OCI-LY1 (cell line): ENCODE results near the gene BTBD9.

Source experiments
- H2AFZ ChIP-seq: fragments of 200-600 bp; sonication (generic), shearing (Covaris generic); 2 replicates; pipeline ENCODE4 v1.6.0; 2014; ENCODE audit warnings: antibody characterized with exemption, mild to moderate bottlenecking, low read length
- H3F3A ChIP-seq: fragments of 200-600 bp; sonication (generic), shearing (Covaris generic); 2 replicates; pipeline ENCODE4 v1.6.0; 2014; ENCODE audit warnings: mild to moderate bottlenecking, antibody characterized with exemption, low read length, moderate library complexity; ENCODE audit not compliant: insufficient read depth
- H3K27ac ChIP-seq: fragments of 200-600 bp; sonication (generic); 2 replicates; pipeline ENCODE4 v1.5.1; 2014; ENCODE audit warnings: low read length, mixed run types, mild to moderate bottlenecking, low read depth; ENCODE audit not compliant: poor library complexity, severe bottlenecking
- H3K27me3 ChIP-seq: fragments of 200-600 bp; sonication (generic); 2 replicates; pipeline ENCODE4 v1.6.0; 2014; ENCODE audit warnings: antibody characterized with exemption, mild to moderate bottlenecking, low read length, moderate library complexity; ENCODE audit not compliant: insufficient read depth
- H3K36me3 ChIP-seq: fragments of 200-600 bp; sonication (generic); 2 replicates; pipeline ENCODE4 v1.6.1; 2014; ENCODE audit warnings: mild to moderate bottlenecking, antibody characterized with exemption, low read length, moderate library complexity, mixed read lengths; ENCODE audit not compliant: insufficient read depth
- H3K4me1 ChIP-seq: fragments of 200-600 bp; sonication (generic); 2 replicates; pipeline ENCODE4 v1.5.1; 2014; ENCODE audit warnings: mild to moderate bottlenecking, low read length, moderate library complexity; ENCODE audit not compliant: insufficient read depth, severe bottlenecking
- H3K4me2 ChIP-seq: fragments of 200-600 bp; sonication (generic), shearing (Covaris generic); 2 replicates; pipeline ENCODE4 v1.6.1; 2014; ENCODE audit warnings: low read length
- H3K4me3 ChIP-seq: fragments of 200-600 bp; sonication (generic); 2 replicates; pipeline ENCODE4 v1.5.1; 2014; ENCODE audit warnings: low read length, low read depth, mild to moderate bottlenecking, mixed read lengths; ENCODE audit not compliant: poor library complexity, severe bottlenecking
- H3K79me2 ChIP-seq: fragments of 200-600 bp; shearing (Covaris generic); 2 replicates; pipeline ENCODE4 v1.6.1; 2016; ENCODE audit warnings: mixed run types, low read length, mixed read lengths; ENCODE audit not compliant: insufficient read depth
- H3K9ac ChIP-seq: fragments of 200-600 bp; sonication (generic), shearing (Covaris generic); 2 replicates; pipeline ENCODE4 v1.6.1; 2014; ENCODE audit warnings: mild to moderate bottlenecking, low read length, mixed read lengths
- H3K9me2 ChIP-seq: fragments of 200-600 bp; sonication (generic), shearing (Covaris generic); 2 replicates; pipeline ENCODE4 v1.6.1; 2014; ENCODE audit warnings: low read depth, mild to moderate bottlenecking, low read length, mixed read lengths
- H3K9me3 ChIP-seq: fragments of 200-600 bp; shearing (Covaris generic); 2 replicates; pipeline ENCODE4 v1.6.1; 2014; ENCODE audit warnings: low read length, mixed read lengths
- H4K20me1 ChIP-seq: fragments of 200-600 bp; sonication (generic), shearing (Covaris generic); 2 replicates; pipeline ENCODE4 v1.6.0; 2016; ENCODE audit warnings: mild to moderate bottlenecking, low read length; ENCODE audit not compliant: insufficient read depth
- EZH2 ChIP-seq: fragments of 200-600 bp; sonication (generic), shearing (Covaris generic); IDR thresholded peaks from 2 replicates; pipeline ENCODE4 v1.8.0; 2017; ENCODE audit warnings: borderline replicate concordance, mixed run types, mild to moderate bottlenecking, antibody characterized with exemption, low read length, moderate library complexity, mixed read lengths
- TF ChIP-seq, protein P1 (sequence below): fragments of 200-600 bp; sonication (generic), shearing (Covaris generic); IDR thresholded peaks from 2 replicates; pipeline ENCODE4 v1.5.1; 2017; ENCODE audit warnings: mild to moderate bottlenecking, antibody characterized with exemption, low read length, moderate library complexity, mixed read lengths

Gene BTBD9

DNA sequence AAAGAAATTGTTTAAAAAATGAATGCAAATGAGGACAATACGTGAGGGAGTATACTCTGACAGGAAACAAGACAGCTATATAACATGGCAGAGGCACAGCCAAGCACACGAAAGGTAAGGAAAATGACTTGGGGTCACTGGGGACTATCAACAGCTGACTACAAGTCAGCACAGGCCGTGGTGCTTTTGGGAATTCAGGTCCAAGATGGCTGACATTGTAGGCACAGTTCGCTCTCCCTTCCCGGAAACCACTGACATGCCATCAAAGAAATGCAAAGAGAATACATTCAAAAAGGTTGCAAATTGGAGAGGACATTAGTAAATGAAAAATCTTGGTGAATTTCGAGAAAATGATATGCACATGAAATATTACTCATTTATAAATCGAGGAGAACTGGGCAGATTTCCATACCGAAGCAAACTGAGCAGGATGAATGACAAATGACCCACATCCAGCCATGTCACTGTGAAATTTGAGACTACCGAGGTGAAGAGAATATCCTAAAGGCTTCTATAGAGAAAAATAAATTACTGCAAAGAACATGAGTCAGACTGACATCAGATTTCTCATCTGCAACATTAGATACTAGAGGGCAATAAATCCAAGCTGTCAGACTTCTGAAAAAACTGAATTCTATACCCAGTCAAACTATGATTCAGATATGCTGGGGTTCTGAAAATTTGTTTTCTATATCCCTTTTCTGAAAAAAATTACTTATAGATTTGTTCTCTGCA, 391.1 kb downstream of the BTBD9 start:
- H3K4me3 ChIP-seq: no peak overlapping the region

DNA sequence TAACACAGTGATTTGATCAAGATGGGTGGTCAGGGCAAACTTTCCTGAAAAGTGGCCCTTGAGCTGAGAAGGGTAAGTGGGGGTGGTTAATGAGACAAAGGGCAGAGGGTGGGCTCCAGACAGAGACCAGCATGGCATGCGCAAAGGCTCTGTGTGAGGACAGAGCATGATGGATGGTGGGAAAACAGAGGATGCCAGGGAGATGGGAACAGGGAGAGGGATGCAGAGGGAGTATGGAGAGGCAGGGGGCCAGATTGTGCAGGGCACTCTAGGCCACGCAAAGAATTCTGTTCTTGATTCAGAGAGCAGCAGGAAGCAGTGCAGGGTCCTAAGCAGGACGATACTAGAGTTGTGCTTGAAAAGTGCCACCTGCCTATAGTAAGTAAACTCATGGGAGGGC, 394.4 kb downstream of the BTBD9 start:
- no peaks in the 10 kb centered on the region for H3K27me3 ChIP-seq
- no peak overlapping the region for H3K4me3 ChIP-seq
- no peaks in the 10 kb centered on the region for H3K79me2 ChIP-seq
- H3K4me1 ChIP-seq: no peaks in the 10 kb centered on the region
- H3K9me2 ChIP-seq: no peaks in the 10 kb centered on the region
- H2AFZ ChIP-seq: no peak overlapping the region
- no peak overlapping the region for H3K27ac ChIP-seq
- H4K20me1 ChIP-seq: no peaks in the 10 kb centered on the region
- no peaks in the 10 kb centered on the region for H3F3A ChIP-seq
- no peak overlapping the region for H3K9ac ChIP-seq
- H3K9me3 ChIP-seq: no peaks in the 10 kb centered on the region
- H3K36me3 ChIP-seq: no peaks in the 10 kb centered on the region
- no peak for TF ChIP-seq EZH2
- TF ChIP-seq, protein P1, sequence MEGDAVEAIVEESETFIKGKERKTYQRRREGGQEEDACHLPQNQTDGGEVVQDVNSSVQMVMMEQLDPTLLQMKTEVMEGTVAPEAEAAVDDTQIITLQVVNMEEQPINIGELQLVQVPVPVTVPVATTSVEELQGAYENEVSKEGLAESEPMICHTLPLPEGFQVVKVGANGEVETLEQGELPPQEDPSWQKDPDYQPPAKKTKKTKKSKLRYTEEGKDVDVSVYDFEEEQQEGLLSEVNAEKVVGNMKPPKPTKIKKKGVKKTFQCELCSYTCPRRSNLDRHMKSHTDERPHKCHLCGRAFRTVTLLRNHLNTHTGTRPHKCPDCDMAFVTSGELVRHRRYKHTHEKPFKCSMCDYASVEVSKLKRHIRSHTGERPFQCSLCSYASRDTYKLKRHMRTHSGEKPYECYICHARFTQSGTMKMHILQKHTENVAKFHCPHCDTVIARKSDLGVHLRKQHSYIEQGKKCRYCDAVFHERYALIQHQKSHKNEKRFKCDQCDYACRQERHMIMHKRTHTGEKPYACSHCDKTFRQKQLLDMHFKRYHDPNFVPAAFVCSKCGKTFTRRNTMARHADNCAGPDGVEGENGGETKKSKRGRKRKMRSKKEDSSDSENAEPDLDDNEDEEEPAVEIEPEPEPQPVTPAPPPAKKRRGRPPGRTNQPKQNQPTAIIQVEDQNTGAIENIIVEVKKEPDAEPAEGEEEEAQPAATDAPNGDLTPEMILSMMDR: no peak
- no peak overlapping the region for H3K4me2 ChIP-seq

More for the DNA sequence above, 391.1 kb downstream of the BTBD9 start:
- TF ChIP-seq, protein P1: no peak
- TF ChIP-seq EZH2: no peak
- H3F3A ChIP-seq: no peaks in the 10 kb centered on the region
- H3K27me3 ChIP-seq: no peaks in the 10 kb centered on the region
- H3K4me1 ChIP-seq: no peaks in the 10 kb centered on the region
- H2AFZ ChIP-seq: no peak overlapping the region
- no peak overlapping the region for H3K27ac ChIP-seq
- H3K9me3 ChIP-seq: no peaks in the 10 kb centered on the region
- no peak overlapping the region for H3K4me2 ChIP-seq
- H3K9ac ChIP-seq: no peak overlapping the region
- no peaks in the 10 kb centered on the region for H3K9me2 ChIP-seq
- H3K36me3 ChIP-seq: no peaks in the 10 kb centered on the region
- H4K20me1 ChIP-seq: no peaks in the 10 kb centered on the region
- no peaks in the 10 kb centered on the region for H3K79me2 ChIP-seq

DNA sequence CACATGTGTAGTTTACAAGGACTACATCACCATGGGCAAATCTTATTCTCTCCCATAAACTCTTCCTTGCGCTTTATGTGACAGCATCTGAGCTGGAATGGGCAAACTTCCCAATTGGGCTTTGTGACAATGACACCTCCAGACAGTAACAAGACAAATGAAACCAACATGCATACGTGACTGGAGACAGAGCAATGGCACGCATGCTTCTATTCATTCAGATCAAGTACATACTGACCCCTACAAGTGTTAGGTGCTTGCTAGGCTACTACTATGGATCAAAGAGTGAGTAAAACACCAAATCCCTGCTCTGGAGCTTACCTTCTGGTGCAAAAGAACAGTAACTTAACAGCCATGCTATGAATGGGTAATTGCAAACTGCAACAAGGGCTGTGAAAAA, 394.9 kb downstream of the BTBD9 start:
- TF ChIP-seq EZH2: no peak
- TF ChIP-seq, protein P1: no peak
- no peaks in the 10 kb centered on the region for H3K9me3 ChIP-seq
- no peaks in the 10 kb centered on the region for H3K9me2 ChIP-seq
- no peak overlapping the region for H3K27ac ChIP-seq
- no peak overlapping the region for H3K4me2 ChIP-seq
- no peak overlapping the region for H3K4me3 ChIP-seq
- H3K9ac ChIP-seq: no peak overlapping the region
- H3K36me3 ChIP-seq: no peaks in the 10 kb centered on the region
- peaks cover 2% of the 10 kb centered on the region for H3K4me1 ChIP-seq
- H3K27me3 ChIP-seq: no peaks in the 10 kb centered on the region
- H3K79me2 ChIP-seq: no peaks in the 10 kb centered on the region
- no peak overlapping the region for H2AFZ ChIP-seq
- H4K20me1 ChIP-seq: no peaks in the 10 kb centered on the region
- no peaks in the 10 kb centered on the region for H3F3A ChIP-seq
